ENCODE data around the gene BSG. TPM values are rescaled to one million over a fixed set of nuclear protein-coding genes. Genes with fewer than 3 reads are reported as not detected.
A peak's percentile ranks its signal among the peaks of the same experiment; 100 is the strongest.

Gene BSG
- total RNA-seq, 1 experiment from 2014 or later: 758 TPM

GRCh38 chr19:591099-591958, 18.9 kb downstream of the BSG start:
- DNase-seq (ENCODE audit: low spot score) (peak; percentile 52), ATAC-seq (peak; percentile 8; the same call in 1 of the 2 replicates)
- Mint-ChIP-seq H3K27me3 (ENCODE audit: low read depth) (peaks cover 43% of the 10 kb centered on the region), H3K9me3 (no peaks in the 10 kb centered on the region), H3K4me3 (peak overlapping the region; percentile 52), H3K36me3 (no peaks in the 10 kb centered on the region), H3K27ac (no peak overlapping the region), H3K4me1 (no peaks in the 10 kb centered on the region)
- ChIA-PET CTCF (interaction anchor here (1.0 kb wide), 1 partner anchor 143 kb away, joined by 3 read pairs; no protein-coding TSS in a partner anchor), POLR2A (no interaction called here)
- TF ChIP-seq MAX (CRISPR knock-in tag; IDR thresholded peaks at IDR 0.05): no peak
- TF ChIP-seq CBFB (CRISPR knock-in tag; IDR thresholded peaks at IDR 0.05; ENCODE audit: low read depth): no peak
- no peak for TF ChIP-seq NFATC4 (CRISPR knock-in tag; IDR thresholded peaks at IDR 0.05)
- TF ChIP-seq GRHL2 (CRISPR knock-in tag; IDR thresholded peaks at IDR 0.05; ENCODE audit: insufficient replicate concordance, severe bottlenecking): no peak
- no peak; the same call in 1 of the 2 replicates for TF ChIP-seq CREM (CRISPR knock-in tag; IDR thresholded peaks at IDR 0.05)
- TF ChIP-seq TEAD1 (CRISPR knock-in tag; IDR thresholded peaks at IDR 0.05): peak; percentile 71; the same call in 1 of the 2 replicates
- no peak for TF ChIP-seq ZNF317 (CRISPR knock-in tag; IDR thresholded peaks at IDR 0.05; ENCODE audit: borderline replicate concordance, low read depth)
- TF ChIP-seq ZNF219 (CRISPR knock-in tag; IDR thresholded peaks at IDR 0.05; ENCODE audit: borderline replicate concordance): no peak
- no peak for TF ChIP-seq ZNF423 (CRISPR knock-in tag; IDR thresholded peaks at IDR 0.05)
- no peak for TF ChIP-seq FOXJ3 (CRISPR knock-in tag; IDR thresholded peaks at IDR 0.05; ENCODE audit: borderline replicate concordance)
- TF ChIP-seq SP1 (CRISPR knock-in tag; conservative IDR thresholded peaks at IDR 0.05): peak; percentile 60; the same call in 1 of the 2 replicates
- no peak for TF ChIP-seq E2F1 (CRISPR knock-in tag; IDR thresholded peaks at IDR 0.05)
- TF ChIP-seq ZBTB43 (CRISPR knock-in tag; IDR thresholded peaks at IDR 0.05): peak; percentile 84; the same call in 1 of the 2 replicates
- TF ChIP-seq NR1H2 (CRISPR knock-in tag; IDR thresholded peaks at IDR 0.05): no peak
- TF ChIP-seq FOXP1 (CRISPR knock-in tag; IDR thresholded peaks at IDR 0.05; ENCODE audit: borderline replicate concordance): peak; percentile 92
- TF ChIP-seq TCF7 (CRISPR knock-in tag; IDR thresholded peaks at IDR 0.05; ENCODE audit: low read depth): peak; percentile 37; the same call in 1 of the 2 replicates
- TF ChIP-seq AFF4 (CRISPR knock-in tag; IDR thresholded peaks at IDR 0.05; ENCODE audit: borderline replicate concordance): no peak
- TF ChIP-seq NFE2L1 (CRISPR knock-in tag; IDR thresholded peaks at IDR 0.05): peak; percentile 83
- peak; percentile 58; the same call in 1 of the 2 replicates for TF ChIP-seq TEAD4 (CRISPR knock-in tag; IDR thresholded peaks at IDR 0.05)
- no peak for TF ChIP-seq JAZF1 (CRISPR knock-in tag; IDR thresholded peaks at IDR 0.05)
- no peak for TF ChIP-seq ATF2 (CRISPR knock-in tag; IDR thresholded peaks at IDR 0.05; ENCODE audit: borderline replicate concordance, low read depth)
- TF ChIP-seq ERG (CRISPR knock-in tag; IDR thresholded peaks at IDR 0.05): no peak
- TF ChIP-seq AR (CRISPR knock-in tag; IDR thresholded peaks at IDR 0.05): no peak
- TF ChIP-seq ATF3 (CRISPR knock-in tag; conservative IDR thresholded peaks at IDR 0.05): no peak

Data from WTC11 (cell line).